GM12891 (cell line): Measurements from ENCODE around the gene TMEM80.

Experiments used
- POLR2A ChIP-seq: IDR thresholded peaks from 2 replicates; pipeline ENCODE4 v1.6.1; 2011; ENCODE audit warnings: low read depth, low read length, control low read depth
- POLR2AphosphoS5 ChIP-seq: IDR thresholded peaks from 2 replicates; pipeline ENCODE4 v1.6.1; 2011; ENCODE audit warnings: low read depth, low read length, control low read depth
- TAF1 ChIP-seq: IDR thresholded peaks from 2 replicates; pipeline ENCODE4 v1.6.1; 2011; ENCODE audit warnings: low read depth, low read length, control low read depth

DNA sequence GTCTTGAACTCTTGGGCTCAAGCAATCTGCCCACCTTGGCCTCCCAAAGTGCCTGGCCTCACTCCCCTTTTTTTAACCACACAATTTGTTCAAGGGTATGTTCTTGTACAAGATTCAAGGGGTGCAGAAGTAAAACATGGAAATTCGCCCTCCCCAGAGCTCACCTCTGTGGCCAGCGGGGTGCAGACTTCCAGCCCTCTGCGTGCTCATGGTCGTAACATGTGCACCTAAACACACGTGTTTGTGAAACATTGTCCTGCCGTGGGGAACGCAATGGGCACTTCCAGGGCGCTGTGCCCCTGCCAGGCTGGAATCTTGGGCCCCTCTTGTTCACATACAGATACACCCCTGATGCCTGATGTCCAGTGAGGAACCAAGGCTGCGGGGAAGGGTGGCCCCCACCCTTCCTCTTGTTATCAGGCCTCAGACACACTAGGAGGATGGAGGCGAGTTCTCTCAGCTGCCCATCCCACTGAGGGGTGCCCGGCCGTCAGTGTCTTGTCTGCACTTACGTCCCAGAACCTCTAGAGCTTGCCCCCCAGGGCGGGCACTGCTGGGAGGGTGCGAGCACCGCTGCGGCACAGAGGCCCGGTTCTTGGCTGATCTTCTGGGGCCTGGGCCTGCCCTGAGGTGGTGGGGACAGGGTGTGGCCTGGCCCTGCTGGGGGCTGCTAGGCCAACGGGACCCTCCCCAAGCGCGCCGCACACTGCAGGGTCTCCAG, 6.3 kb downstream of the TMEM80 start:
- TF ChIP-seq POLR2A (no peak), TAF1 (no peak), POLR2AphosphoS5 (no peak)
